ENCODE data around the gene AEN. TPM values are rescaled to one million over a fixed set of nuclear protein-coding genes. Genes with fewer than 3 reads are reported as not detected.

The AEN gene
- total RNA-seq, 1 experiment from 2014 or later, result 36.2 TPM

DNA sequence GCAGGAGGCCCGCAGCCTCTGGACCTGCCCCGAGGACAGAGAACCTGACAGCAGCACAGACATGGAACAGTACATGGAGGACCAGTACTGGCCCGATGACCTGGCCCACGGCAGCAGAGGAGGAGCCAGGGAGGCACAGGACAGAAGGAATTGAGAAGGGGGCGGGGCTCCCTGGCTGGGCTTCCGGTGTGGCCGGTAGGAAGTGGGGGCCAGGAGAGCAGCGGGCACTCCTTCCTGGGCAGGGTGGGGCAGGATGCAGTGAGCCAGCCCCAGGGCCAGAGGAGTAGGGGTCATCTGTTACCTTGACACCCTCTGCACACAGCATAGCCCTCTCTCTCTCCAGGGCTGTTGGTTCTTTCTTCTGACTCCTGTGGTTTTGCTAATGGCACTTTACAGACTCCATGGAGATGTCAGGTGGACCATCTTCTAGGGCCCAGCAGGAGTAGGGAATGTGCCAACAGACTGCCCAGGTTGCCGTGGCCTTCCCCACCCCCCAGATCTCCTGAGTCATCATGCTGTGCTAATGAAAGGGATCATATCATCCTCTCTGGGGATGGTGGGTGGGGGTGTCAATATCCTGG lies 9.1 kb downstream of the AEN start:
- intact Hi-C loops (cut with micrococcal nuclease), result no loop called here
- Histone ChIP-seq H3K36me3 (ENCODE audit: control insufficient read depth in 1 of 2, insufficient read depth in 2 of 2, low read length in 2 of 2) (peaks cover 25 to 64% of the 10 kb centered on the region in 2 experiments), H3K9me3 (ENCODE audit: control insufficient read depth in 1 of 2, insufficient read depth in 1 of 2, low read depth in 1 of 2, low read length in 2 of 2) (no peaks in the 10 kb centered on the region), H3K79me2 (ENCODE audit: insufficient read depth, low read length) (peaks cover 70% of the 10 kb centered on the region), H3K4me1 (ENCODE audit: control insufficient read depth in 1 of 2, insufficient read depth in 2 of 2, low read length in 2 of 2) (peaks cover 1 to 28% of the 10 kb centered on the region in 2 experiments; a peak in 3 of 4 replicates), H2AFZ (ENCODE audit: low read depth, low read length, poor library complexity, severe bottlenecking) (no peak overlapping the region), H4K20me1 (ENCODE audit: insufficient read depth) (peaks cover 27% of the 10 kb centered on the region; the same call in 1 of the 2 replicates), H3K27ac (ENCODE audit: low read depth, low read length) (no peak overlapping the region), H3K27me3 (ENCODE audit: insufficient read depth, low read length) (no peaks in the 10 kb centered on the region), H3K4me2 (ENCODE audit: low read length) (no peak overlapping the region), H3K4me3 (replicated peaks in 1 of 2; ENCODE audit: low read depth in 1 of 2, low read length in 2 of 2) (no peak overlapping the region), H3K9ac (ENCODE audit: low read length) (no peak overlapping the region), H3K9me2 (ENCODE audit: insufficient read depth) (no peaks in the 10 kb centered on the region)
- DNase-seq (ENCODE audit: low read depth, low spot score) (no peak), ATAC-seq (peak; percentile 35)
- TF ChIP-seq, protein P1, sequence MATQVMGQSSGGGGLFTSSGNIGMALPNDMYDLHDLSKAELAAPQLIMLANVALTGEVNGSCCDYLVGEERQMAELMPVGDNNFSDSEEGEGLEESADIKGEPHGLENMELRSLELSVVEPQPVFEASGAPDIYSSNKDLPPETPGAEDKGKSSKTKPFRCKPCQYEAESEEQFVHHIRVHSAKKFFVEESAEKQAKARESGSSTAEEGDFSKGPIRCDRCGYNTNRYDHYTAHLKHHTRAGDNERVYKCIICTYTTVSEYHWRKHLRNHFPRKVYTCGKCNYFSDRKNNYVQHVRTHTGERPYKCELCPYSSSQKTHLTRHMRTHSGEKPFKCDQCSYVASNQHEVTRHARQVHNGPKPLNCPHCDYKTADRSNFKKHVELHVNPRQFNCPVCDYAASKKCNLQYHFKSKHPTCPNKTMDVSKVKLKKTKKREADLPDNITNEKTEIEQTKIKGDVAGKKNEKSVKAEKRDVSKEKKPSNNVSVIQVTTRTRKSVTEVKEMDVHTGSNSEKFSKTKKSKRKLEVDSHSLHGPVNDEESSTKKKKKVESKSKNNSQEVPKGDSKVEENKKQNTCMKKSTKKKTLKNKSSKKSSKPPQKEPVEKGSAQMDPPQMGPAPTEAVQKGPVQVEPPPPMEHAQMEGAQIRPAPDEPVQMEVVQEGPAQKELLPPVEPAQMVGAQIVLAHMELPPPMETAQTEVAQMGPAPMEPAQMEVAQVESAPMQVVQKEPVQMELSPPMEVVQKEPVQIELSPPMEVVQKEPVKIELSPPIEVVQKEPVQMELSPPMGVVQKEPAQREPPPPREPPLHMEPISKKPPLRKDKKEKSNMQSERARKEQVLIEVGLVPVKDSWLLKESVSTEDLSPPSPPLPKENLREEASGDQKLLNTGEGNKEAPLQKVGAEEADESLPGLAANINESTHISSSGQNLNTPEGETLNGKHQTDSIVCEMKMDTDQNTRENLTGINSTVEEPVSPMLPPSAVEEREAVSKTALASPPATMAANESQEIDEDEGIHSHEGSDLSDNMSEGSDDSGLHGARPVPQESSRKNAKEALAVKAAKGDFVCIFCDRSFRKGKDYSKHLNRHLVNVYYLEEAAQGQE (IDR thresholded peaks at IDR 0.05; ENCODE audit: low read depth), result no peak
- no peak for TF ChIP-seq TCF7L2 (IDR thresholded peaks at IDR 0.05; ENCODE audit: borderline replicate concordance, extremely low read depth, insufficient read depth, insufficient read length)
- TF ChIP-seq, protein P2, sequence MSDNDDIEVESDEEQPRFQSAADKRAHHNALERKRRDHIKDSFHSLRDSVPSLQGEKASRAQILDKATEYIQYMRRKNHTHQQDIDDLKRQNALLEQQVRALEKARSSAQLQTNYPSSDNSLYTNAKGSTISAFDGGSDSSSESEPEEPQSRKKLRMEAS (IDR thresholded peaks at IDR 0.05), result no peak
- TF ChIP-seq EZH2 (IDR thresholded peaks at IDR 0.05), result no peak
- TF ChIP-seq, protein P3, sequence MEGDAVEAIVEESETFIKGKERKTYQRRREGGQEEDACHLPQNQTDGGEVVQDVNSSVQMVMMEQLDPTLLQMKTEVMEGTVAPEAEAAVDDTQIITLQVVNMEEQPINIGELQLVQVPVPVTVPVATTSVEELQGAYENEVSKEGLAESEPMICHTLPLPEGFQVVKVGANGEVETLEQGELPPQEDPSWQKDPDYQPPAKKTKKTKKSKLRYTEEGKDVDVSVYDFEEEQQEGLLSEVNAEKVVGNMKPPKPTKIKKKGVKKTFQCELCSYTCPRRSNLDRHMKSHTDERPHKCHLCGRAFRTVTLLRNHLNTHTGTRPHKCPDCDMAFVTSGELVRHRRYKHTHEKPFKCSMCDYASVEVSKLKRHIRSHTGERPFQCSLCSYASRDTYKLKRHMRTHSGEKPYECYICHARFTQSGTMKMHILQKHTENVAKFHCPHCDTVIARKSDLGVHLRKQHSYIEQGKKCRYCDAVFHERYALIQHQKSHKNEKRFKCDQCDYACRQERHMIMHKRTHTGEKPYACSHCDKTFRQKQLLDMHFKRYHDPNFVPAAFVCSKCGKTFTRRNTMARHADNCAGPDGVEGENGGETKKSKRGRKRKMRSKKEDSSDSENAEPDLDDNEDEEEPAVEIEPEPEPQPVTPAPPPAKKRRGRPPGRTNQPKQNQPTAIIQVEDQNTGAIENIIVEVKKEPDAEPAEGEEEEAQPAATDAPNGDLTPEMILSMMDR (IDR thresholded peaks at IDR 0.05 in 2 of 3, conservative IDR thresholded peaks at IDR 0.05 in 1 of 3; ENCODE audit: borderline replicate concordance in 1 of 3, insufficient read depth in 1 of 3, low read depth in 2 of 3, low read length in 2 of 3), result no peak
- TF ChIP-seq CBX3 (IDR thresholded peaks at IDR 0.05; ENCODE audit: low read depth), result no peak
- no peak for TF ChIP-seq JUND (IDR thresholded peaks at IDR 0.05)
- TF ChIP-seq CEBPB (IDR thresholded peaks at IDR 0.05; ENCODE audit: low read depth), result no peak
- no peak for TF ChIP-seq SP1 (IDR thresholded peaks at IDR 0.05; ENCODE audit: low read depth)
- TF ChIP-seq FOSL1 (IDR thresholded peaks at IDR 0.05; ENCODE audit: low read depth), result no peak
- ChIA-PET RAD21 (ENCODE audit: low non-redundant PET in 1 of 2, low total read pairs in 2 of 2, uncharacterized antibody in 2 of 2, unreplicated experiment in 2 of 2) (no interaction called here), CTCF (no interaction called here), POLR2A (no interaction called here)
- BruUV-seq (replicated peaks), result no TSS peak
